Liver (tissue), 9 donors: ENCODE results near the gene UNC13A. TPM values are rescaled to one million over a fixed set of nuclear protein-coding genes. Genes with fewer than 3 reads are reported as not detected.

Source experiments
- DNase-seq: peaks from one replicate; pipeline ENCODE4 v3.0.0-alpha.2; 2017; ENCODE audit warnings: low spot score
- H3K27ac ChIP-seq, 2 donors: one replicate each; pipeline ENCODE4 v1.7.0; 2013; ENCODE audit warnings: inconsistent platforms in 2 of 2, low read length in 2 of 2, control low read depth in 1 of 2, low read depth in 1 of 2, mild to moderate bottlenecking in 1 of 2
- H3K27me3 ChIP-seq, 4 donors: one replicate each; pipeline versions ENCODE4 v1.6.1 to v1.7.0; 2013; ENCODE audit warnings: low read length in 3 of 4, inconsistent platforms in 1 of 4, mild to moderate bottlenecking in 1 of 4, moderate library complexity in 1 of 4; ENCODE audit not compliant: control insufficient read depth in 4 of 4, insufficient read depth in 4 of 4
- H3K36me3 ChIP-seq, 4 donors: one replicate each; pipeline versions ENCODE4 v1.6.1 to v1.7.0; 2013; ENCODE audit warnings: low read length in 3 of 4, mild to moderate bottlenecking in 3 of 4, low read depth in 1 of 4, moderate library complexity in 1 of 4; ENCODE audit not compliant: control insufficient read depth in 4 of 4, insufficient read depth in 3 of 4
- H3K4me1 ChIP-seq, 4 donors: one replicate each; pipeline versions ENCODE4 v1.6.1 to v1.7.0; 2013; ENCODE audit warnings: low read length in 3 of 4, mild to moderate bottlenecking in 3 of 4, moderate library complexity in 1 of 4; ENCODE audit not compliant: control insufficient read depth in 4 of 4, insufficient read depth in 4 of 4
- H3K4me3 ChIP-seq, 3 donors: one replicate each; pipeline versions ENCODE4 v1.6.1 to v1.7.0; 2013; ENCODE audit warnings: low read length in 3 of 3, control low read depth in 1 of 3, low read depth in 1 of 3, mild to moderate bottlenecking in 1 of 3
- H3K9ac ChIP-seq, 2 donors: one replicate each; pipeline ENCODE4 v1.7.0; 2013; ENCODE audit warnings: low read length in 2 of 2, mild to moderate bottlenecking in 2 of 2, moderate library complexity in 2 of 2, control low read depth in 1 of 2, low read depth in 1 of 2
- H3K9me3 ChIP-seq, 4 donors: one replicate each; pipeline versions ENCODE4 v1.6.1 to v1.7.0; 2013; ENCODE audit warnings: low read length in 3 of 4; ENCODE audit not compliant: control insufficient read depth in 4 of 4
- ATF3 ChIP-seq: IDR thresholded peaks from 2 replicates; pipeline ENCODE4 v1.6.1; 2016; ENCODE audit warnings: antibody characterized with exemption
- EGR1 ChIP-seq, 2 donors: IDR thresholded peaks; 2 replicates each; pipeline ENCODE4 v1.6.1; 2016 to 2018; ENCODE audit warnings: antibody characterized with exemption in 2 of 2, low read depth in 2 of 2
- FOXA1 ChIP-seq: IDR thresholded peaks from 2 replicates; pipeline ENCODE4 v1.6.1; 2016; ENCODE audit warnings: antibody characterized with exemption
- FOXA2 ChIP-seq: IDR thresholded peaks from 2 replicates; pipeline ENCODE4 v1.6.1; 2016; ENCODE audit warnings: antibody characterized with exemption
- GABPA ChIP-seq, 2 donors: IDR thresholded peaks in 1 of 2; conservative IDR thresholded peaks in 1 of 2; 2 replicates each; pipeline ENCODE4 v1.6.1; 2016; ENCODE audit warnings: antibody characterized with exemption in 2 of 2, mild to moderate bottlenecking in 1 of 2, moderate library complexity in 1 of 2
- HNF4A ChIP-seq, 2 donors: conservative IDR thresholded peaks; 2 replicates each; pipeline ENCODE4 v1.6.1; 2016; ENCODE audit warnings: antibody characterized with exemption in 2 of 2, mild to moderate bottlenecking in 2 of 2
- HNF4G ChIP-seq: IDR thresholded peaks from 2 replicates; pipeline ENCODE4 v1.6.1; 2016; ENCODE audit warnings: antibody characterized with exemption
- JUND ChIP-seq, 2 donors: IDR thresholded peaks; 2 replicates each; pipeline ENCODE4 v1.6.1; 2016; ENCODE audit warnings: antibody characterized with exemption in 2 of 2
- MAX ChIP-seq: IDR thresholded peaks from 2 replicates; pipeline ENCODE4 v1.6.1; 2016; ENCODE audit warnings: antibody characterized with exemption
- NR2F2 ChIP-seq: IDR thresholded peaks from 2 replicates; pipeline ENCODE4 v1.6.1; 2016; ENCODE audit warnings: antibody characterized with exemption
- RAD21 ChIP-seq, 2 donors: IDR thresholded peaks; 2 replicates each; pipeline ENCODE4 v1.6.1; 2016; ENCODE audit warnings: antibody characterized with exemption in 2 of 2, mild to moderate bottlenecking in 2 of 2
- RXRA ChIP-seq, 2 donors: IDR thresholded peaks; 2 replicates each; pipeline ENCODE4 v1.6.1; 2017 to 2018; ENCODE audit warnings: antibody characterized with exemption in 2 of 2, mild to moderate bottlenecking in 1 of 2
- SP1 ChIP-seq: IDR thresholded peaks from 2 replicates; pipeline ENCODE4 v1.6.1; 2018; ENCODE audit warnings: antibody characterized with exemption, mild to moderate bottlenecking
- TAF1 ChIP-seq: conservative IDR thresholded peaks from 2 replicates; pipeline ENCODE4 v1.6.1; 2016; ENCODE audit warnings: antibody characterized with exemption, mild to moderate bottlenecking
- YY1 ChIP-seq: IDR thresholded peaks from 2 replicates; pipeline ENCODE4 v1.6.1; 2016; ENCODE audit warnings: antibody characterized with exemption, mild to moderate bottlenecking
- ZBTB33 ChIP-seq: IDR thresholded peaks from 2 replicates; pipeline ENCODE4 v1.6.1; 2016; ENCODE audit warnings: antibody characterized with exemption
- WGBS: extraction: QIAGEN DNeasy Blood & Tissue Kit; methylation state at CpG from one replicate; pipeline ENCODE4 v1.1.7; 2013; 5-methylcytosine and 5-hydroxymethylcytosine counted together
- polyA plus RNA-seq, 2 donors: library from polyadenylated mRNA; stranded (reverse) in 1 of 2; unstranded in 1 of 2; fragments of 200-250 nt in 1 of 2; fragments of >200 nt in 1 of 2; fragmentation: Nextera tagmentation in 1 of 2; extraction: Ambion mirVana in 1 of 2; gene quantifications; one replicate each; pipeline versions ENCODE4 v1.2.1 to v1.2.3, GENCODE V29; 2013 to 2015
- total RNA-seq, 2 donors: library from RNA; depleted of rRNA; stranded (reverse); fragments of >200 nt; gene quantifications; one replicate each; pipeline ENCODE4 v1.2.3, GENCODE V29; 2014
- TF ChIP-seq, protein P1 (sequence below): IDR thresholded peaks from 2 replicates; pipeline ENCODE4 v1.6.1; 2016; ENCODE audit warnings: antibody characterized with exemption, mild to moderate bottlenecking
- donor health status: healthy.
- donor health status: healthy.
- donor health status: healthy.
- donor health status: healthy.
- donor health status: healthy.

UNC13A gene
- total and polyA plus RNA-seq, 4 donors, result under 0.01 to 0.01 TPM; not detected in 2

- TF ChIP-seq JUND (IDR thresholded peaks at IDR 0.05) (no peak), HNF4G (no peak), TAF1 (no peak), NR2F2 (no peak), HNF4A (conservative IDR thresholded peaks at IDR 0.05) (no peak), RXRA (IDR thresholded peaks at IDR 0.05) (no peak), FOXA2 (no peak), YY1 (no peak), FOXA1 (no peak), GABPA (IDR thresholded peaks at IDR 0.05 in 1 of 2, conservative IDR thresholded peaks at IDR 0.05 in 1 of 2) (no peak), ATF3 (no peak), SP1 (no peak), MAX (no peak), ZBTB33 (no peak), RAD21 (IDR thresholded peaks at IDR 0.05) (no peak)
- TF ChIP-seq, protein P1, sequence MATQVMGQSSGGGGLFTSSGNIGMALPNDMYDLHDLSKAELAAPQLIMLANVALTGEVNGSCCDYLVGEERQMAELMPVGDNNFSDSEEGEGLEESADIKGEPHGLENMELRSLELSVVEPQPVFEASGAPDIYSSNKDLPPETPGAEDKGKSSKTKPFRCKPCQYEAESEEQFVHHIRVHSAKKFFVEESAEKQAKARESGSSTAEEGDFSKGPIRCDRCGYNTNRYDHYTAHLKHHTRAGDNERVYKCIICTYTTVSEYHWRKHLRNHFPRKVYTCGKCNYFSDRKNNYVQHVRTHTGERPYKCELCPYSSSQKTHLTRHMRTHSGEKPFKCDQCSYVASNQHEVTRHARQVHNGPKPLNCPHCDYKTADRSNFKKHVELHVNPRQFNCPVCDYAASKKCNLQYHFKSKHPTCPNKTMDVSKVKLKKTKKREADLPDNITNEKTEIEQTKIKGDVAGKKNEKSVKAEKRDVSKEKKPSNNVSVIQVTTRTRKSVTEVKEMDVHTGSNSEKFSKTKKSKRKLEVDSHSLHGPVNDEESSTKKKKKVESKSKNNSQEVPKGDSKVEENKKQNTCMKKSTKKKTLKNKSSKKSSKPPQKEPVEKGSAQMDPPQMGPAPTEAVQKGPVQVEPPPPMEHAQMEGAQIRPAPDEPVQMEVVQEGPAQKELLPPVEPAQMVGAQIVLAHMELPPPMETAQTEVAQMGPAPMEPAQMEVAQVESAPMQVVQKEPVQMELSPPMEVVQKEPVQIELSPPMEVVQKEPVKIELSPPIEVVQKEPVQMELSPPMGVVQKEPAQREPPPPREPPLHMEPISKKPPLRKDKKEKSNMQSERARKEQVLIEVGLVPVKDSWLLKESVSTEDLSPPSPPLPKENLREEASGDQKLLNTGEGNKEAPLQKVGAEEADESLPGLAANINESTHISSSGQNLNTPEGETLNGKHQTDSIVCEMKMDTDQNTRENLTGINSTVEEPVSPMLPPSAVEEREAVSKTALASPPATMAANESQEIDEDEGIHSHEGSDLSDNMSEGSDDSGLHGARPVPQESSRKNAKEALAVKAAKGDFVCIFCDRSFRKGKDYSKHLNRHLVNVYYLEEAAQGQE, result no peak
- peaks cover 0 to 6% (median 4%) of the 10 kb centered on the region in 4 donors for H3K27me3 ChIP-seq
Observed at GRCh38 chr19:17692566-17692965, 4.4 kb upstream of the UNC13A start.

DNA sequence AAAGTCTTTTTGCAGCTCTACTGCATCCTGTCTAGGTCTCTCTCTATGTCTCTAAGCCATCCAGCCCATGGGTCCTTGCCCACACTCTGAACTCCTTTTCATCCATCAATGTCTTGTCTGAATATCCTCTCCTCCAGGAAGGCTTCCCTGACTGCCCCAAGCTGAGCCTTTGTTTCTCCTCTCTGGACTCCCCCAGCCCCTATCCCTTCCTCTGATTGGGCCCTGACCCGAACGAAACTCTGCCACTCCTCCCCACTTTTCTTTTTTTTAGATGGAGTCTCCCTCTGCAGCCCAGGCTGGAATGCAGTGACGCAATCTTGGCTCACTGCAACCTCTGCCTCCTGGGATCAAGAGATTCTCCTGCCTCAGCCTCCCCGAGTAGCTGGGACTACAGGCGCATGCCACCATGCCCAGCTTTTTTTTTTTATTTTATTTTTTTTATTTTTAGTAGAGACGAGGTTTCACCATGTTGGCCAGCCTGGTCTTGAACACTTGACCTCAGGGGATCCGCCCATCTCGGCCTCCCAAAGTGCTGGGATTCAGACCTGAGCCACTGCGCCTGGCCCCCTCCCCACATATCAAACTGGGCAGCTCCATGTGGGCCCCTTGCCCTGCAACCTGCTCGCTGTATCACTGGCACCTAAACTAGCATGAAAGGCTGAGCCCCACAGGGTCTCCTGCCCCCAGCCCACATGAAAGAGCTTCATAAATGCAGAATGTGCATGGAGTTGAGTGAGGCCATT is 870 bp upstream of the UNC13A start:
- WGBS, result 59% methylated on average over 10 of the region's 10 CpGs
- DNase-seq, result no peak
- Histone ChIP-seq H3K9ac (no peak overlapping the region), H3K9me3 (no peaks in the 10 kb centered on the region), H3K36me3 (no peaks in the 10 kb centered on the region), H3K4me1 (peaks cover 0 to 8% (median 1%) of the 10 kb centered on the region in 4 donors), H3K27me3 (peaks cover 0 to 14% (median 4%) of the 10 kb centered on the region in 4 donors), H3K4me3 (no peak overlapping the region), H3K27ac (no peak overlapping the region)
- no peak for TF ChIP-seq ATF3
- TF ChIP-seq NR2F2, result no peak
- TF ChIP-seq, protein P1, result no peak
- no peak for TF ChIP-seq HNF4G
- no peak for TF ChIP-seq EGR1 (IDR thresholded peaks at IDR 0.05; ENCODE audit: low read depth in 2 of 2)
- TF ChIP-seq GABPA (IDR thresholded peaks at IDR 0.05 in 1 of 2, conservative IDR thresholded peaks at IDR 0.05 in 1 of 2), result no peak
- no peak for TF ChIP-seq JUND (IDR thresholded peaks at IDR 0.05)
- no peak for TF ChIP-seq ZBTB33

More at GRCh38 chr19:17692566-17692965, 4.4 kb upstream of the UNC13A start:
- Histone ChIP-seq H3K27ac (no peak overlapping the region), H3K9me3 (no peaks in the 10 kb centered on the region), H3K4me3 (no peak overlapping the region), H3K4me1 (peaks cover 0 to 6% (median 0%) of the 10 kb centered on the region in 4 donors), H3K9ac (no peak overlapping the region), H3K36me3 (no peaks in the 10 kb centered on the region)
- no peak for DNase-seq
- 77% methylated on average over 4 of the region's 4 CpGs for WGBS
